HEK293 (cell line): ENCODE measurements around the gene RANGRF.

Experiments
- CTCF ChIA-PET: fragments of 350-600 bp; formaldehyde crosslinking; extraction: SDS; loops from one replicate; lab custom pipeline; 2021; ENCODE audit warnings: antibody characterized with exemption; lab: Yijun Ruan, JAX
- POLR2A ChIA-PET: fragments of 300-600 bp; formaldehyde crosslinking; extraction: SDS; loops from one replicate; lab custom pipeline; 2020; ENCODE audit warnings: antibody characterized with exemption, inconsistent platforms; lab: Yijun Ruan, JAX
- H3K27ac ChIP-seq: fragments of 200-500 bp; sonication (Bioruptor generic); 2 replicates; pipeline ENCODE4 v1.5.1; 2014; ENCODE audit warnings: low read depth, low read length, control low read depth, inconsistent platforms; ENCODE audit errors: extremely low read depth
- H3K36me3 ChIP-seq, 2 experiments: fragments of 200-500 bp in 1 of 2; sonication (Bioruptor generic) in 1 of 2; 1 replicate in 1 of 2; 2 replicates in 1 of 2; pipeline ENCODE4 v1.5.1; 2014 to 2017; ENCODE audit warnings: inconsistent platforms in 2 of 2, low read length in 2 of 2; ENCODE audit not compliant: control insufficient read depth in 2 of 2, insufficient read depth in 1 of 2
- H3K4me1 ChIP-seq: fragments of 200-500 bp; sonication (Bioruptor generic); 2 replicates; pipeline ENCODE4 v1.5.1; 2014; ENCODE audit warnings: mild to moderate bottlenecking, low read length, inconsistent platforms; ENCODE audit not compliant: control insufficient read depth, insufficient read depth
- H3K4me3 ChIP-seq: 2 replicates; pipeline ENCODE4 v1.5.1; 2011; ENCODE audit warnings: low read depth, mild to moderate bottlenecking, control low read depth, low read length, moderate library complexity
- H3K9me3 ChIP-seq: fragments of 200-500 bp; sonication (Bioruptor generic); 2 replicates; pipeline ENCODE4 v1.5.1; 2014; ENCODE audit warnings: low read depth, low read length, inconsistent platforms; ENCODE audit not compliant: control insufficient read depth, insufficient read depth
- OSR2 ChIP-seq: fragments of 450-650 bp; formaldehyde crosslinking; IDR thresholded peaks from 2 replicates; pipeline ENCODE4 v1.5.1; 2016; ENCODE audit warnings: missing biosample characterization, missing genetic modification characterization
- SP2 ChIP-seq: fragments of 450-650 bp; formaldehyde crosslinking; IDR thresholded peaks from 2 replicates; pipeline ENCODE4 v1.5.1; 2016; ENCODE audit warnings: missing biosample characterization, missing genetic modification characterization
- WT1 ChIP-seq: fragments of 450-650 bp; formaldehyde crosslinking; IDR thresholded peaks from 2 replicates; pipeline ENCODE4 v1.5.1; 2016; ENCODE audit warnings: missing biosample characterization, missing genetic modification characterization
- YY1 ChIP-seq: fragments of 450-650 bp; formaldehyde crosslinking; IDR thresholded peaks from 2 replicates; pipeline ENCODE4 v1.5.1; 2018; ENCODE audit warnings: missing biosample characterization, missing genetic modification characterization
- ZBTB1 ChIP-seq: fragments of 450-650 bp; formaldehyde crosslinking; IDR thresholded peaks from 2 replicates; pipeline ENCODE4 v1.5.1; 2016; ENCODE audit warnings: missing biosample characterization, missing genetic modification characterization
- ZBTB17 ChIP-seq: fragments of 450-650 bp; formaldehyde crosslinking; IDR thresholded peaks from 2 replicates; pipeline ENCODE4 v1.5.1; 2016; ENCODE audit warnings: missing biosample characterization, missing genetic modification characterization
- ZBTB7A ChIP-seq: fragments of 450-650 bp; formaldehyde crosslinking; IDR thresholded peaks from 2 replicates; pipeline ENCODE4 v1.5.1; 2016; ENCODE audit warnings: low read depth, missing biosample characterization, missing genetic modification characterization
- ZBTB8A ChIP-seq: fragments of 450-650 bp; formaldehyde crosslinking; IDR thresholded peaks from 2 replicates; pipeline ENCODE4 v1.5.1; 2016; ENCODE audit warnings: missing biosample characterization, missing genetic modification characterization
- ZNF146 ChIP-seq: fragments of 450-650 bp; formaldehyde crosslinking; IDR thresholded peaks from 2 replicates; pipeline ENCODE4 v1.5.1; 2016; ENCODE audit warnings: missing biosample characterization, missing genetic modification characterization
- ZNF19 ChIP-seq: fragments of 450-650 bp; formaldehyde crosslinking; IDR thresholded peaks from 2 replicates; pipeline ENCODE4; 2016; ENCODE audit warnings: missing biosample characterization, missing genetic modification characterization, low read depth
- ZNF221 ChIP-seq: fragments of 450-650 bp; formaldehyde crosslinking; IDR thresholded peaks from 2 replicates; pipeline ENCODE4 v1.5.1; 2017; ENCODE audit warnings: missing biosample characterization, missing genetic modification characterization, borderline replicate concordance
- ZNF274 ChIP-seq, 2 experiments: fragments of 200-500 bp in 1 of 2; fragments of 450-650 bp in 1 of 2; sonication (Bioruptor generic) in 1 of 2; formaldehyde crosslinking in 1 of 2; IDR thresholded peaks; 2 replicates each; pipeline versions ENCODE4 v1.5.1 to v1.6.1; 2014 to 2016; ENCODE audit warnings: borderline replicate concordance in 1 of 2, inconsistent platforms in 1 of 2, low read length in 1 of 2, missing biosample characterization in 1 of 2, missing genetic modification characterization in 1 of 2
- ZNF324 ChIP-seq: fragments of 450-650 bp; formaldehyde crosslinking; IDR thresholded peaks from 2 replicates; pipeline ENCODE4 v1.5.1; 2016; ENCODE audit warnings: missing biosample characterization, missing genetic modification characterization
- ZNF426 ChIP-seq: fragments of 450-650 bp; formaldehyde crosslinking; IDR thresholded peaks from 2 replicates; pipeline ENCODE4 v1.5.1; 2017; ENCODE audit warnings: missing biosample characterization, missing genetic modification characterization, mild to moderate bottlenecking, inconsistent platforms, moderate library complexity
- ZNF561 ChIP-seq: fragments of 450-650 bp; IDR thresholded peaks from 2 replicates; pipeline ENCODE4 v1.5.1; 2018; ENCODE audit warnings: missing biosample characterization, missing genetic modification characterization, borderline replicate concordance
- ZNF571 ChIP-seq: fragments of 450-650 bp; formaldehyde crosslinking; IDR thresholded peaks from 2 replicates; pipeline ENCODE4 v1.5.0; 2017; ENCODE audit warnings: missing biosample characterization, missing genetic modification characterization
- ZNF585B ChIP-seq: fragments of 450-650 bp; formaldehyde crosslinking; IDR thresholded peaks from 2 replicates; pipeline ENCODE4 v1.5.1; 2016; ENCODE audit warnings: missing biosample characterization, missing genetic modification characterization
- ZNF610 ChIP-seq: fragments of 450-650 bp; formaldehyde crosslinking; IDR thresholded peaks from 2 replicates; pipeline ENCODE4 v1.5.1; 2016; ENCODE audit warnings: missing biosample characterization, missing genetic modification characterization, borderline replicate concordance
- ZNF626 ChIP-seq: fragments of 450-650 bp; sonication (Bioruptor Pico); formaldehyde crosslinking; IDR thresholded peaks from 2 replicates; pipeline ENCODE4 v1.5.1; 2018; ENCODE audit warnings: missing biosample characterization, missing genetic modification characterization, inconsistent platforms
- ZNF658 ChIP-seq: fragments of 450-650 bp; formaldehyde crosslinking; IDR thresholded peaks from 2 replicates; pipeline ENCODE4; 2016; ENCODE audit warnings: missing biosample characterization, missing genetic modification characterization
- ZNF777 ChIP-seq: fragments of 450-650 bp; formaldehyde crosslinking; IDR thresholded peaks from 2 replicates; pipeline ENCODE4 v1.5.1; 2017; ENCODE audit warnings: missing biosample characterization, missing genetic modification characterization, borderline replicate concordance
- TF ChIP-seq, protein P1 (sequence below): fragments of 450-650 bp; formaldehyde crosslinking; IDR thresholded peaks from 2 replicates; pipeline ENCODE4 v1.5.1; 2016; ENCODE audit warnings: missing biosample characterization, missing genetic modification characterization
- TF ChIP-seq, protein P2 (sequence below): fragments of 450-650 bp; formaldehyde crosslinking; IDR thresholded peaks from 2 replicates; pipeline ENCODE4 v1.5.1; 2016; ENCODE audit warnings: missing biosample characterization, missing genetic modification characterization, low read depth
- TF ChIP-seq, protein P3 (sequence below): fragments of 450-650 bp; IDR thresholded peaks from 2 replicates; pipeline ENCODE4 v1.5.1; 2018; ENCODE audit warnings: missing biosample characterization, mild to moderate bottlenecking, missing genetic modification characterization

Gene RANGRF

DNA sequence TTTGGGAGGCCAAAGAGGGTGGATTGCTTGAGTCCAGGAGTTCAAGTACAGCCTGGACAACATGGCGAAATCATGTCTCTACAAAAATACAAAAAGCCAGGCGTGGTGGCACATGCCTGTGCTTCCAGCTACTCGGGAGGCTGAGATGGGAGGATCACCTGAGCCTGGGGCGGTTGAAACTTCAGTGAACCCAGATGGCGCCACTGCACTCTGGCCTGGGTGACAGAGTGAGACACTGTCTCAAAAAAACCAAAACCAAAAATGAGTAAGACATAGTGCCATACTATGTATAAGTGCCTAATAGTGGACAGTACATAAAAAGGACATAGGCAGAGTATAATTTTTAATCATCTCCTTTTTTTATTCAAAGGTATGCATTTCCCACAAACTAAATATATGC, 44.6 kb upstream of the RANGRF start:
- ChIA-PET POLR2A (interaction anchor here (0.6 to 0.8 kb wide), 3 partner anchors 21 to 56 kb away, joined by 3 to 5 read pairs (median 5); no protein-coding TSS in a partner anchor), CTCF (interaction anchor here (0.6 to 1.6 kb wide), 9 partner anchors 11 to 726 kb away, joined by 3 to 5 read pairs (median 3); no protein-coding TSS in a partner anchor)
- peaks cover 14 to 22% of the 10 kb centered on the region in 2 experiments; a peak in 2 of 3 replicates for H3K36me3 ChIP-seq
- no peaks in the 10 kb centered on the region for H3K4me1 ChIP-seq
- no peak for TF ChIP-seq ZNF571
- 0 out of 2 replicates have a peak, but pooled peaks have one; percentile 11 for TF ChIP-seq WT1 (tag by site-specific recombination)
- TF ChIP-seq, all 188 proteins: peak for 1
- H3K4me3 ChIP-seq = no peak overlapping the region
- H3K27ac ChIP-seq = 0 out of 2 replicates have a peak overlapping the region, but pooled peaks have one; percentile 16
- no peaks in the 10 kb centered on the region for H3K9me3 ChIP-seq

- H3K4me3 ChIP-seq = no peak overlapping the region
- TF ChIP-seq, protein P1, sequence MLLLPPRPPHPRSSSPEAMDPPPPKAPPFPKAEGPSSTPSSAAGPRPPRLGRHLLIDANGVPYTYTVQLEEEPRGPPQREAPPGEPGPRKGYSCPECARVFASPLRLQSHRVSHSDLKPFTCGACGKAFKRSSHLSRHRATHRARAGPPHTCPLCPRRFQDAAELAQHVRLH (tag by site-specific recombination) = peak; percentile 80; the same call in 1 of the 2 replicates
- TF ChIP-seq ZNF146 (peak; percentile 99), ZNF777 (tag by site-specific recombination) (no peak)
- no peaks in the 10 kb centered on the region for H3K9me3 ChIP-seq
- ChIA-PET POLR2A (interaction anchor here (0.8 to 0.9 kb wide), 2 partner anchors 22 to 51 kb away, joined by 3 read pairs; partner anchors contain the start of gene SLC25A35), CTCF (interaction anchor here (0.6 to 1.6 kb wide), 4 partner anchors 56 to 136 kb away, joined by 3 to 5 read pairs (median 4); no protein-coding TSS in a partner anchor)
- no peak overlapping the region for H3K27ac ChIP-seq
- peaks cover 14 to 16% of the 10 kb centered on the region in 2 experiments; a peak in 2 of 3 replicates for H3K36me3 ChIP-seq
- H3K4me1 ChIP-seq = peaks cover under 1% of the 10 kb centered on the region; the same call in 1 of the 2 replicates
Observed at GRCh38 chr17:8244768-8245167, 43.7 kb upstream of the RANGRF start.

DNA sequence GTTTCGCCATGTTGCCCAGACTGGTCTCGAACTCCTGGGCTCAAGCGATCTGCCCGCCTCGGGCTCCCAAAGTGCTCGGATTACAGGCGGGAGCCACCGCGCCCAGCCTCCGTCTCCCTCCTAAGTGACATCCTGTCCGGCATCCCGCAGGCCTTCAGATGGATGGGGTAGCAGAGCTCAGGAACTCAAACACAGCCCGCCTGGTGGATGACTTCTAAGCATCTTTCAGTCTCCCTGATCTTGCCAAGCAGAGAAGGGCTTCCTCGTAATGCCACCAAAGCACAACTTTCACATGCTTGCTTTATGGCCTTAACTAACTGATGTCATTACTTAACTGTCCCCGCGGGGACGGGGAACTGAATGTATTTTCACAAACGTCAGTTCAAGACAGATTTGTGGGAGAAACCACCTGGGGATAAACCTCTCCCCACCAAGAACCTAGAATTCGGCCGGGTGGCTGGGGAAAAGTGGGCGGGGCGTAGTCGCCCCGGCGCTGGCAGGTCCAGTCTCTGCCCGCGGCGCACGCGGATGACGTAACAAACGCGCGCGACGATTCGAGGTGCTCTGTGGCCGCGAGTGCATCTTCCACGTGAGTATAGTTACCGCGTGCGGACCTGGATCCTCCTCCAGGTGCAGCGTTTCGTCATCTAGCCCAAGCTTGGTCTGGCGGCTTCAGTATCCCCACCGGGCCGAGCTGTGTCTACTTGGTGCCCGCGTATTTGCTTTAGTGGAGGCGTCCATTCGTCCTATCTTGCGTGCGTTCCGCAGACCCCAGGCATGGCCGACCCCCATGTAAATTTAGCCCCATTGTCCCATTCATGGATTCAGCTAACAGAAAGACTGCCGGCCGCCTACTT, 39.5 kb upstream of the RANGRF start, which contains the start of gene PFAS:
PFAS (plus strand) TSS at position 539 of the 857 bp plus-strand sequence. CDS start 4,649 bp downstream, outside the sequence.
- Histone ChIP-seq H3K9me3 (no peaks in the 10 kb centered on the region), H3K36me3 (peaks cover 0 to 10% of the 10 kb centered on the region in 2 experiments; a peak in 2 of 3 replicates), H3K4me3 (peak within 1 kb of the TSS; percentile 77), H3K27ac (peak within 1 kb of the TSS; percentile 91), H3K4me1 (peaks cover 6% of the 10 kb centered on the region)
- ChIA-PET CTCF (interaction anchor here (0.6 to 2.0 kb wide), 14 partner anchors 10 to 876 kb away, joined by 3 to 10 read pairs (median 3); partner anchors contain the start of gene RANGRF), POLR2A (interaction anchor here (0.7 to 4.9 kb wide), 19 partner anchors 9 to 170 kb away, joined by 3 to 81 read pairs (median 6); partner anchors contain the start of genes AURKB, BORCS6, KRABD2 and RANGRF)
- peak; percentile 33; the same call in 1 of the 2 replicates for TF ChIP-seq ZNF561 (tag by site-specific recombination)
- TF ChIP-seq ZNF610 (tag by site-specific recombination) = 0 out of 2 replicates have a peak, but pooled peaks have one; percentile 20
- TF ChIP-seq ZBTB1 = no peak
- peak; percentile 65; the same call in 1 of the 2 replicates for TF ChIP-seq ZNF324 (tag by site-specific recombination)
- TF ChIP-seq, protein P2, sequence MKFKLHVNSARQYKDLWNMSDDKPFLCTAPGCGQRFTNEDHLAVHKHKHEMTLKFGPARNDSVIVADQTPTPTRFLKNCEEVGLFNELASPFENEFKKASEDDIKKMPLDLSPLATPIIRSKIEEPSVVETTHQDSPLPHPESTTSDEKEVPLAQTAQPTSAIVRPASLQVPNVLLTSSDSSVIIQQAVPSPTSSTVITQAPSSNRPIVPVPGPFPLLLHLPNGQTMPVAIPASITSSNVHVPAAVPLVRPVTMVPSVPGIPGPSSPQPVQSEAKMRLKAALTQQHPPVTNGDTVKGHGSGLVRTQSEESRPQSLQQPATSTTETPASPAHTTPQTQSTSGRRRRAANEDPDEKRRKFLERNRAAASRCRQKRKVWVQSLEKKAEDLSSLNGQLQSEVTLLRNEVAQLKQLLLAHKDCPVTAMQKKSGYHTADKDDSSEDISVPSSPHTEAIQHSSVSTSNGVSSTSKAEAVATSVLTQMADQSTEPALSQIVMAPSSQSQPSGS (tag by site-specific recombination) = peak; percentile 97
- no peak for TF ChIP-seq ZNF626
- TF ChIP-seq ZBTB17 = peak; percentile 95
- peak; percentile 56; the same call in 1 of the 2 replicates for TF ChIP-seq ZBTB7A
- TF ChIP-seq OSR2 (tag by site-specific recombination) = no peak; the same call in 1 of the 2 replicates
- TF ChIP-seq ZBTB8A (tag by site-specific recombination) = peak; percentile 6; the same call in 1 of the 2 replicates
- peak; percentile 66 for TF ChIP-seq SP2 (tag by site-specific recombination)
- TF ChIP-seq, protein P1 (tag by site-specific recombination) = no peak; the same call in 1 of the 2 replicates
- TF ChIP-seq ZNF19 (tag by site-specific recombination) = no peak
- peak; percentile 92 for TF ChIP-seq YY1 (tag by site-specific recombination)
- no peak for TF ChIP-seq ZNF426
- TF ChIP-seq, protein P3, sequence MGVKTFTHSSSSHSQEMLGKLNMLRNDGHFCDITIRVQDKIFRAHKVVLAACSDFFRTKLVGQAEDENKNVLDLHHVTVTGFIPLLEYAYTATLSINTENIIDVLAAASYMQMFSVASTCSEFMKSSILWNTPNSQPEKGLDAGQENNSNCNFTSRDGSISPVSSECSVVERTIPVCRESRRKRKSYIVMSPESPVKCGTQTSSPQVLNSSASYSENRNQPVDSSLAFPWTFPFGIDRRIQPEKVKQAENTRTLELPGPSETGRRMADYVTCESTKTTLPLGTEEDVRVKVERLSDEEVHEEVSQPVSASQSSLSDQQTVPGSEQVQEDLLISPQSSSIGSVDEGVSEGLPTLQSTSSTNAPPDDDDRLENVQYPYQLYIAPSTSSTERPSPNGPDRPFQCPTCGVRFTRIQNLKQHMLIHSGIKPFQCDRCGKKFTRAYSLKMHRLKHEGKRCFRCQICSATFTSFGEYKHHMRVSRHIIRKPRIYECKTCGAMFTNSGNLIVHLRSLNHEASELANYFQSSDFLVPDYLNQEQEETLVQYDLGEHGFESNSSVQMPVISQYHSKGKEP (tag by site-specific recombination) = 0 out of 2 replicates have a peak, but pooled peaks have one; percentile 17
- no peak for TF ChIP-seq ZNF658
- no peak for TF ChIP-seq ZNF221 (tag by site-specific recombination)
- TF ChIP-seq ZNF585B (tag by site-specific recombination) = no peak
- TF ChIP-seq ZNF274 (IDR thresholded peaks at IDR 0.05; ENCODE audit: low read length) = no peak
- TF ChIP-seq ZNF274 (tag by site-specific recombination; IDR thresholded peaks at IDR 0.05; ENCODE audit: borderline replicate concordance) = no peak
